ENCODE data around the gene ADGRL3.

DNA sequence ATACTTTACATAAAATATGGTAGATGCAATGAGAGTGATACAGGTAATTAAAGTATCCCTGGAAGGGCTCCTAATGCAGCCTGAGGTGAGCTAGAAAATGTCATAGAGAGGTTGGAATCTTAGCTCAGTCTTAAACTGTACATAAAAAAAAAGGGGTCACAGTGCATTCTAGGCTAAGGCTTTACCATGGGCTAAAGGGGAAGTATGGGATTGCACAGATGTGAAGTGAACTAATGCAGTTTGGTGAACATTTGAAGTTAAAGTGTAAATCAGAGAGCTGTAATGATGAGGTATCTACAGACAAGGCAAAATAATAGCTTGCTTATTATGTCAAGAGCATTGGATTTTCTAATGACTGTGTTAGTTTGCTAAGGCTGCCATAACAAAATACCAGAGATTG, 405.9 kb downstream of the ADGRL3 start:
- TF ChIP-seq, protein P1, sequence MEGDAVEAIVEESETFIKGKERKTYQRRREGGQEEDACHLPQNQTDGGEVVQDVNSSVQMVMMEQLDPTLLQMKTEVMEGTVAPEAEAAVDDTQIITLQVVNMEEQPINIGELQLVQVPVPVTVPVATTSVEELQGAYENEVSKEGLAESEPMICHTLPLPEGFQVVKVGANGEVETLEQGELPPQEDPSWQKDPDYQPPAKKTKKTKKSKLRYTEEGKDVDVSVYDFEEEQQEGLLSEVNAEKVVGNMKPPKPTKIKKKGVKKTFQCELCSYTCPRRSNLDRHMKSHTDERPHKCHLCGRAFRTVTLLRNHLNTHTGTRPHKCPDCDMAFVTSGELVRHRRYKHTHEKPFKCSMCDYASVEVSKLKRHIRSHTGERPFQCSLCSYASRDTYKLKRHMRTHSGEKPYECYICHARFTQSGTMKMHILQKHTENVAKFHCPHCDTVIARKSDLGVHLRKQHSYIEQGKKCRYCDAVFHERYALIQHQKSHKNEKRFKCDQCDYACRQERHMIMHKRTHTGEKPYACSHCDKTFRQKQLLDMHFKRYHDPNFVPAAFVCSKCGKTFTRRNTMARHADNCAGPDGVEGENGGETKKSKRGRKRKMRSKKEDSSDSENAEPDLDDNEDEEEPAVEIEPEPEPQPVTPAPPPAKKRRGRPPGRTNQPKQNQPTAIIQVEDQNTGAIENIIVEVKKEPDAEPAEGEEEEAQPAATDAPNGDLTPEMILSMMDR (tag by site-specific recombination; IDR thresholded peaks at IDR 0.05) = no peak
- TF ChIP-seq, protein P2, sequence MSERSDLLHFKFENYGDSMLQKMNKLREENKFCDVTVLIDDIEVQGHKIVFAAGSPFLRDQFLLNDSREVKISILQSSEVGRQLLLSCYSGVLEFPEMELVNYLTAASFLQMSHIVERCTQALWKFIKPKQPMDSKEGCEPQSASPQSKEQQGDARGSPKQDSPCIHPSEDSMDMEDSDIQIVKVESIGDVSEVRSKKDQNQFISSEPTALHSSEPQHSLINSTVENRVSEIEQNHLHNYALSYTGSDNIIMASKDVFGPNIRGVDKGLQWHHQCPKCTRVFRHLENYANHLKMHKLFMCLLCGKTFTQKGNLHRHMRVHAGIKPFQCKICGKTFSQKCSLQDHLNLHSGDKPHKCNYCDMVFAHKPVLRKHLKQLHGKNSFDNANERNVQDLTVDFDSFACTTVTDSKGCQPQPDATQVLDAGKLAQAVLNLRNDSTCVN (tag by site-specific recombination; optimal IDR thresholded peaks at IDR 0.05) = no peak
- TF ChIP-seq YY1 (tag by site-specific recombination; IDR thresholded peaks at IDR 0.05) (no peak), ZNF660 (tag by site-specific recombination; IDR thresholded peaks at IDR 0.05) (no peak), ZNF561 (tag by site-specific recombination; IDR thresholded peaks at IDR 0.05; ENCODE audit: borderline replicate concordance) (no peak), ZNF146 (tag by site-specific recombination; IDR thresholded peaks at IDR 0.05) (no peak), ZNF302 (tag by site-specific recombination; IDR thresholded peaks at IDR 0.05; ENCODE audit: low read depth) (no peak)
- TF ChIP-seq, protein P3, sequence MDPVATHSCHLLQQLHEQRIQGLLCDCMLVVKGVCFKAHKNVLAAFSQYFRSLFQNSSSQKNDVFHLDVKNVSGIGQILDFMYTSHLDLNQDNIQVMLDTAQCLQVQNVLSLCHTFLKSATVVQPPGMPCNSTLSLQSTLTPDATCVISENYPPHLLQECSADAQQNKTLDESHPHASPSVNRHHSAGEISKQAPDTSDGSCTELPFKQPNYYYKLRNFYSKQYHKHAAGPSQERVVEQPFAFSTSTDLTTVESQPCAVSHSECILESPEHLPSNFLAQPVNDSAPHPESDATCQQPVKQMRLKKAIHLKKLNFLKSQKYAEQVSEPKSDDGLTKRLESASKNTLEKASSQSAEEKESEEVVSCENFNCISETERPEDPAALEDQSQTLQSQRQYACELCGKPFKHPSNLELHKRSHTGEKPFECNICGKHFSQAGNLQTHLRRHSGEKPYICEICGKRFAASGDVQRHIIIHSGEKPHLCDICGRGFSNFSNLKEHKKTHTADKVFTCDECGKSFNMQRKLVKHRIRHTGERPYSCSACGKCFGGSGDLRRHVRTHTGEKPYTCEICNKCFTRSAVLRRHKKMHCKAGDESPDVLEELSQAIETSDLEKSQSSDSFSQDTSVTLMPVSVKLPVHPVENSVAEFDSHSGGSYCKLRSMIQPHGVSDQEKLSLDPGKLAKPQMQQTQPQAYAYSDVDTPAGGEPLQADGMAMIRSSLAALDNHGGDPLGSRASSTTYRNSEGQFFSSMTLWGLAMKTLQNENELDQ (tag by site-specific recombination; IDR thresholded peaks at IDR 0.05; ENCODE audit: low read depth) = no peak
- TF ChIP-seq, protein P4, sequence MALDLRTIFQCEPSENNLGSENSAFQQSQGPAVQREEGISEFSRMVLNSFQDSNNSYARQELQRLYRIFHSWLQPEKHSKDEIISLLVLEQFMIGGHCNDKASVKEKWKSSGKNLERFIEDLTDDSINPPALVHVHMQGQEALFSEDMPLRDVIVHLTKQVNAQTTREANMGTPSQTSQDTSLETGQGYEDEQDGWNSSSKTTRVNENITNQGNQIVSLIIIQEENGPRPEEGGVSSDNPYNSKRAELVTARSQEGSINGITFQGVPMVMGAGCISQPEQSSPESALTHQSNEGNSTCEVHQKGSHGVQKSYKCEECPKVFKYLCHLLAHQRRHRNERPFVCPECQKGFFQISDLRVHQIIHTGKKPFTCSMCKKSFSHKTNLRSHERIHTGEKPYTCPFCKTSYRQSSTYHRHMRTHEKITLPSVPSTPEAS (tag by site-specific recombination; IDR thresholded peaks at IDR 0.05) = no peak
- TF ChIP-seq, protein P5, sequence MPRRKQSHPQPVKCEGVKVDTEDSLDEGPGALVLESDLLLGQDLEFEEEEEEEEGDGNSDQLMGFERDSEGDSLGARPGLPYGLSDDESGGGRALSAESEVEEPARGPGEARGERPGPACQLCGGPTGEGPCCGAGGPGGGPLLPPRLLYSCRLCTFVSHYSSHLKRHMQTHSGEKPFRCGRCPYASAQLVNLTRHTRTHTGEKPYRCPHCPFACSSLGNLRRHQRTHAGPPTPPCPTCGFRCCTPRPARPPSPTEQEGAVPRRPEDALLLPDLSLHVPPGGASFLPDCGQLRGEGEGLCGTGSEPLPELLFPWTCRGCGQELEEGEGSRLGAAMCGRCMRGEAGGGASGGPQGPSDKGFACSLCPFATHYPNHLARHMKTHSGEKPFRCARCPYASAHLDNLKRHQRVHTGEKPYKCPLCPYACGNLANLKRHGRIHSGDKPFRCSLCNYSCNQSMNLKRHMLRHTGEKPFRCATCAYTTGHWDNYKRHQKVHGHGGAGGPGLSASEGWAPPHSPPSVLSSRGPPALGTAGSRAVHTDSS (tag by site-specific recombination; IDR thresholded peaks at IDR 0.05) = no peak
- TF ChIP-seq, protein P6, sequence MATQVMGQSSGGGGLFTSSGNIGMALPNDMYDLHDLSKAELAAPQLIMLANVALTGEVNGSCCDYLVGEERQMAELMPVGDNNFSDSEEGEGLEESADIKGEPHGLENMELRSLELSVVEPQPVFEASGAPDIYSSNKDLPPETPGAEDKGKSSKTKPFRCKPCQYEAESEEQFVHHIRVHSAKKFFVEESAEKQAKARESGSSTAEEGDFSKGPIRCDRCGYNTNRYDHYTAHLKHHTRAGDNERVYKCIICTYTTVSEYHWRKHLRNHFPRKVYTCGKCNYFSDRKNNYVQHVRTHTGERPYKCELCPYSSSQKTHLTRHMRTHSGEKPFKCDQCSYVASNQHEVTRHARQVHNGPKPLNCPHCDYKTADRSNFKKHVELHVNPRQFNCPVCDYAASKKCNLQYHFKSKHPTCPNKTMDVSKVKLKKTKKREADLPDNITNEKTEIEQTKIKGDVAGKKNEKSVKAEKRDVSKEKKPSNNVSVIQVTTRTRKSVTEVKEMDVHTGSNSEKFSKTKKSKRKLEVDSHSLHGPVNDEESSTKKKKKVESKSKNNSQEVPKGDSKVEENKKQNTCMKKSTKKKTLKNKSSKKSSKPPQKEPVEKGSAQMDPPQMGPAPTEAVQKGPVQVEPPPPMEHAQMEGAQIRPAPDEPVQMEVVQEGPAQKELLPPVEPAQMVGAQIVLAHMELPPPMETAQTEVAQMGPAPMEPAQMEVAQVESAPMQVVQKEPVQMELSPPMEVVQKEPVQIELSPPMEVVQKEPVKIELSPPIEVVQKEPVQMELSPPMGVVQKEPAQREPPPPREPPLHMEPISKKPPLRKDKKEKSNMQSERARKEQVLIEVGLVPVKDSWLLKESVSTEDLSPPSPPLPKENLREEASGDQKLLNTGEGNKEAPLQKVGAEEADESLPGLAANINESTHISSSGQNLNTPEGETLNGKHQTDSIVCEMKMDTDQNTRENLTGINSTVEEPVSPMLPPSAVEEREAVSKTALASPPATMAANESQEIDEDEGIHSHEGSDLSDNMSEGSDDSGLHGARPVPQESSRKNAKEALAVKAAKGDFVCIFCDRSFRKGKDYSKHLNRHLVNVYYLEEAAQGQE (tag by site-specific recombination; IDR thresholded peaks at IDR 0.05) = no peak

All from HEK293 (cell line).